Fibroblast of lung (primary cell): ENCODE results near the gene SETDB1.

Source experiments
- CTCF ChIP-seq, 2 donors: IDR thresholded peaks in 1 of 2; conservative IDR thresholded peaks in 1 of 2; 1 replicate in 1 of 2; 2 replicates in 1 of 2; pipeline ENCODE4 v1.5.1; 2011 to 2012; ENCODE audit warnings: low read length in 2 of 2, control low read depth in 1 of 2, inconsistent platforms in 1 of 2, low read depth in 1 of 2, mild to moderate bottlenecking in 1 of 2
- EZH2 ChIP-seq: IDR thresholded peaks from 2 replicates; pipeline ENCODE4 v1.5.1; 2012; ENCODE audit warnings: low read length, control low read depth, mild to moderate bottlenecking; ENCODE audit errors: missing control alignments

GRCh38 chr1:151002051-151002450 lies 75.9 kb downstream of the SETDB1 start:
- TF ChIP-seq CTCF (conservative IDR thresholded peaks at IDR 0.05 in 1 of 2, IDR thresholded peaks at IDR 0.05 in 1 of 2; ENCODE audit: low read depth in 1 of 2, low read length in 2 of 2) (no peak), EZH2 (no peak)
